GM08714 (cell line): ENCODE results near the gene TNFRSF13B.
"Not testable (repeated sequence)": the region's sequence is repeated elsewhere in the genome, so short reads cannot be mapped to it uniquely, and the experiment has no call there.

ENCODE experiments used
- H3K4me3 ChIP-seq: fragments of 200-500 bp; sonication (Bioruptor generic); 2 replicates; pipeline ENCODE4 v1.5.1; 2014; ENCODE audit warnings: mild to moderate bottlenecking, low read length, inconsistent platforms
- ZNF274 ChIP-seq: IDR thresholded peaks from 2 replicates; pipeline ENCODE4 v1.6.1; 2012; ENCODE audit warnings: mild to moderate bottlenecking, low read depth, low read length

Gene TNFRSF13B

DNA sequence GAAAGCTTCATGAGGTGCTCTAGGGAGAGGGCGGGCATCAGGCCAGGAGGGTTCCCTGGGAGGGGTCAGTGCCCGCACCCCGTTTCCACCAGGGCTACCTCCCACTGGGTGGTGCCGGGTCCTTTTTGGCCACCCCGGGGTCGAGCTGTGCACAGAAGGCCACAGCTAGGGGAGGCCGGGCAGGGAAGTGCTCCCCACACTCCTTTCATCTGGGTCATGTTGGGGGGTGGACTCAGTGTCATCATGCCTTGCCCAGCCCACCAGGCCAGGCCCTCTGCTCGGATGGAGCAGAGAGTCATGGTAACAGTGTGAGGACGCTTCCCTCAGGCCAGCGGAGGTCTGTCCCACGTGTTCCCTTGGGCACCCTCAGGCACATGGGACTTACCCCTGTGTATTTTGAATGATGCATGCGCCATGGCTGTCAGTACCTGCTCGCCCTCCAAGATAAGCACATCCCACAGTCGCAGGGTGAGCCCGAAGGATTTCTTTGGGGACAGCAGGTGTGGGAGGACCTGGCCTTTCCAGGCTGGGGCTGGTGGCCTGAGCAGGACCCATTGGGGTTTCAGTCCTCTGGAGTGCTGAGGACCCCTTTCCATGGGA lies 46.4 kb downstream of the TNFRSF13B start:
- no peak overlapping the region for H3K4me3 ChIP-seq
- TF ChIP-seq ZNF274, result no peak

DNA sequence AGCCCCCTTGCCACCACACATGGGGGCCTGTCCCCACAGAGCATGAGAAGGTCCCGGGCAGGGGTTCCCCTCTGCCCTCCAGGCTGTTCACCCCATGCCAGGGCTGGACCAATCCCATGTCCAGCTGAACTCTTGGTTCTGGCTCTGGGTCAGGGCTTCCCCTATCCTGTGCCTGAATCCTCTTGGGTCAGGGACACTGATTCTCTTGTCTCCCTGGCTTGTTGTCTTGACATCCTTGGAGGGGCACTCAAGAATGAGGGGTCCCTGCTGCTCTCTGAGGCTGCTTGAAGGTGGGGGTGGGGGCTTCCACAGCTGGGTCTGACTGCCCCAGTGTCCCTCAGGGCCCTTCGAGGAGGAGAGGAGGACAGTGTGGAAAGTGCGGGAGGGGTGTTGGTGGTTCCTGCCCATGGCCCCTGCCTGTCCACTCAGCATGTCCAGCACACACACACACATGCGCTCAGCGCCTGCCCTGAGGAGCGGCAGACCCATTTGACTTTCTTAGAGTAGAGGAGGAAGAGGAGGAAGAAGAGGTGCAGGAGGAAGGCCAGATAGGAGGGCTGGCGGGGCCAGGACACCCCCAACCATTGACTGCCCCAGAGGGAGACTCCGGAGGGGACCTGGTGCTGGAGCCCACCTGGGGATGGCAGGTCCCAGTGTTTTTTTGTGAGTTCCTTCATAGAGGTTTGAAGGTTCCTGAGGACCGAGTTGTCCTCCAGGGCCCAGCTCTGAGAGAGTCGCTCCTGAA lies 47.0 kb downstream of the TNFRSF13B start:
- no peak for TF ChIP-seq ZNF274

DNA sequence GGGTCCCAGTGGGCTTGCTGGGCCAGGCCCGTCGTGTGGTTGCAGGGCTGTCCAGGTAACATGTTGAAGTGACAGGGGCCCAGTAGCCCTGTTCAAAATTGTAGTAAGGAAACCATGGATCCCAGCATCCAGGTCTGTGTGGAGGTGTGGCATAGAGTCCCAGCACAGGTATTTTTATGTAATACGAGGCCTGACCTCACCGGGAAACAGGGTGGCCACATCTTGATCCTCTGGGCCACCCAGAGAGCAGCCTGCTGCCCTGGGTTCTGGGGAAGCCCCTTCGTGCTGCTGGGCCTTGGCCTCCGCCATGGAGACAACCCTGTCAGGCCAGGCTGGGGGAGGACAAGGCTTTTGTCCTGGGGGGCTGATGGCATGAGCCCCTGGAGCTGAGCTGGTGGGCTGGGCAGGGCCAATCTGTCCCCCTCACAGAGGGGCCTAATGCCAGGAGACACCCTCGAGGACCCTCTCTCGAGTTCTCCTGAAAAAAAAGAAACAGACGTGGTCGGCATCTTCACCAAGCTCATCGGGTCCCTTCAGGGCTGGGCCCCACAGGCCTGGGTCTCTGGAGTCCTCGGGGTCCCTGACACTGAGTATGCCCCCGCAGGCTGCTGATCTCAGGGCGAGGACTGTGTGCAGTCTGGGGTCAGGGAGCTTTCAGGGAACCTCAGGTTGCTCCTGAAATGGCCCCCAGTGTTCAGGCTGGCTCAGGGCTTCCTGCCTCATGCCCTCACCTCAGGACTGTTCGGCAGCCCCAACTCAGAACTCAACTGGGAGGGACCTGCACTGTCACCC lies 47.8 kb downstream of the TNFRSF13B start:
- H3K4me3 ChIP-seq, result no peak overlapping the region
- no peak for TF ChIP-seq ZNF274

More for the DNA sequence above, 47.0 kb downstream of the TNFRSF13B start:
- no peak overlapping the region for H3K4me3 ChIP-seq

DNA sequence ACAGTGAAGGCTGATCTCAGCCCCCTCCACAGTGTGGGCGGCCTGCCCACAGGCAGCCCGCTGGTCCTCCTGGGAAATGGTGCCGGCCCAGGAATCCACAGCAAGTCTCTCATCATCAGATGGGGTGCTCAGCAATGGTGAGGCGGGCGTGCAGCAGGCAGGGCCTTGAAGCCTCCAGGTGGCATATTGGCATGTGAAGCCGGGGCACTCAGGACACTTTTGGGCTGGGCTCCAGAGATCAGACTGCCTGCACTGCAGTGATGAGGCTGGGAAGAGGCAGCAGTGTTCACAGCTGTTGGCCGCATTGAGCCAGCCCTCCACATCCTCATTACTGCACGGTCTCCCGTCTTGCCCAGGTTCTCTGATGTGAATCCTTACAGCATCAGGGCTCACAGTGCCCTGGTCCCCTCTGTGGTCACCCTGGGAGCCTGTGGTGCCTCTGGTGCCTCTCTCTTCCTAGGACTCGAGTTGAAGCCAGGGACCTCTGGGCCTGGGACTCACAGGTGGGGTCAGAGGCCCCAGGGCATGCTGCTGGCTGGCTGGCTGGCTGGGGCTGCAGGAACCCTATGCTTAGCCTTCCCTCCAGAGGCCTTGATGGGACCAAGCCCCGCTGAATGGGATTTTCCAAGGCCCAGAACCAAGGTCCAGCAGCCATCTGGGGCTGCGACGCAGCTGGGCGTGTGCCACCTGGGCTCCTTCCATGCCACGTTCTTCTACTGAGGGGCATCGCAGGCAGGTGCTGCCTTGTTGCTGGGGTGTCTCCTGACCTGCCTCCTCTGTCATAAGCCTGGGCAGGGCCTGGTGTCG lies 48.6 kb downstream of the TNFRSF13B start:
- H3K4me3 ChIP-seq, result no peak overlapping the region
- no peak for TF ChIP-seq ZNF274

DNA sequence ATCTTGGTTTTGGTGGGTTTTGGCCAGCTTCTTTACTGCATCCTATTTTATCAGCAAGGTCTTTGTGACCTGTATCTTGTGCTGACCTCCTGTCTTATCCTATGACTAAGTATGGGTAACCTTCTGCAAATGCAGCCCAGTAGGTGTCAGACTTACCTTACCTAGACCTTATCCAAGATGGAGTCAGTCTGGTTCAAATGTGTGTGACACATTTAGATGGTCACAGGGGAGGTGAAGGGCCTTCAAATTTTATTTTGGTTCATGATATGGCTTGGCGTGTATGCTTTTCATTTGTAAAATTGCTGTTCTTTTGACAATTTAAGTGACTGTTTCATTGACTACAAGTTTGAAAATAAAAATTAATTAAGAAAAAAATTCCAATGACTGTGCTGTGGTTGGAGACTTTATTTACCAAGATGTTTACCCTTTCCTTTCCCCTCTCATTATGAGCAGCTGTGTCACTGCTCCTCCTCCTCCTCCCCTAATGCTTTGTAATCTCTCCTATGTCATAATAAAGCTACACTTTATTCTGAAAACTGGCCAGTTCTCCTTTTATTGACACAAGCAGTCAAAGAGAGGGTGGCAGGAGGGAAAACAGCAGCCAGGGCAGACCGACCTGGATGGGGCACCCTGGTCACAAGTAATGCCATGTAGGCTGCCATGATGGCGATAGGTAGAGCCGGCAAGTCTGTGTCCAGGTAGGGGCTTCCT lies 49.4 kb downstream of the TNFRSF13B start:
- no peak for TF ChIP-seq ZNF274
- no peak overlapping the region for H3K4me3 ChIP-seq

DNA sequence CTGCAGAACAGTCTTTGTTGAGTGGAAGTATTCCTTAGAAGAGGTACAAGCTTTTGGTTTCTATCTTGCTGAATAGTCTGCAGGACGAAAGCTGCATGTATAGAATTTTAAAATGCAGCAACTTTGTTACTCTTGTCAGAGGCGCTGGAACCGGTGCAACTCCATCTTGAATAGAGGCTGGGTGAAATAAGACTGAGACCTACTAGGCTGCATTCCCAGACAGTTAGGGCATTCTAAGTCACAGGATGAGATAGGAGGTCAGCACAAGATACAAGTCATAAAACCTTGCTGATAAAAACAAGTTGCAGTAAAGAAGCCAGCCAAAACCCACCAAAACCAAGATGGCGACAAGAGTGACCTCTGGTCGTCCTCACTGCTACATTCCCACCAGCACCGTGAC lies 50.5 kb downstream of the TNFRSF13B start:
- not testable (repeated sequence) for H3K4me3 ChIP-seq

DNA sequence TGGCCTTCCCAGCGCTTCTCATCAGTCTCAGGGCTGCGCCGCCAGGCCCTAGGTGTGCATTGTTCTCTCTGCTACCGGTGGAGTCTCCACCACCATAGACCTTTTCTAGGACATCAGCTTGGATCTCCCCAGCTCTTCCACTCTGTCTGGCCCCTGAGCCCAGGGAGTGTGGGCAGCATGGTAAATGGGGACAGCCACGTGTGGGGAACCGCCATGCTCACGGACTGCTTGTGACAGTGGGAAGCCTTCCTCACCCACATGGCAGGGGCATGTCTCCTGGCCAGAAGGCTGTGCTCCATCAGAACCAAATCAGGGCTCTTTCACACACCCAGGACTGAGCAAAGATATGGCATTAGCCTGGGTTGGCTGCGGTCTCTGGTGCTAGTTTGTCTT lies 51.3 kb downstream of the TNFRSF13B start:
- no peak for TF ChIP-seq ZNF274

DNA sequence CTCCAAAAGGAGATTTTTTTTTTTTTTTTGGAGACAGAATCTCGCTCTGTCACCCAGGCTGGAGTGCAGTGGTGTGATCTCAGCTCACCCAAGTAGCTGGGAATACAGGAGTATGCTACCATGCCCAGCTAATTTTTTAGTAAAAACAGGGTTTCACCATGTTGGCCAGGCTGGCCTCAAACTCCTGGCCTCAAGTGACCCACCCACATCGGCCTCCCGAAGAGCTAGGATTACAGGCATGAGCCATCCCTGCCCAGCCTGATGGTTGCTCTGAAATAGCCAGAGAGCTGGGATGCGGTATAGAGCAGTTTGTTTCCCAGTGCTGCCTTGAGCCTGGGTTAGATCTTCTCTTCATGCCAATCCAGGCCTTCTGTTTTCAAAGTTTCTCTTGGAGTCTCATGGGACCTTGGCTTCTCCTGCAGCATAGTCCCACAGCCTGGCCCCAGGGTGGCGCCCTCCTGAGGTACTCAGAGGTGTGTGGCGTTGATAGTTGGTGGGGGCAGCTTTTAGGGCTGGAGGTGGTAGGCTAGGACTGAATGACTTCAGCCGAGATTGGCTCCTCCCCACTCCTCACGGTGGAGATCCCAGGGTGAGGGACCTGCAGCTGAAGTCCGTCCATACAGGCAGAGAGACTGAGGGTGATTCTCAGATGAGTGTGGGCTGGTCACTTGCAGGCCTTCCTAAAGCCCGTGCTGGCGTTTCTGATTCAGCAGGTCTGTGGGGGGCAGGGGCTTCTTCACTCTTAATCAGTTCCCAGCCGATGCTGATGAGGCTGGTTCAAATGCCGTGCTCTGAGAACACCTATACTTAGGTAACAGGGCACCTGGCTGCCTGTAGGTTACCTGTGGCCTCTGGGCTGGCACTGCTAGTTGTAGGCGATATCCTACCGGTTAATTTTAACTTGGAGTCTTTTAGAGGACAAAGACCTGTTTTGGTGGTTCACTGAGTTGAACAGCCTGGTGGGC lies 52.0 kb downstream of the TNFRSF13B start:
- H3K4me3 ChIP-seq, result no peak overlapping the region
- no peak for TF ChIP-seq ZNF274

More for the DNA sequence above, 51.3 kb downstream of the TNFRSF13B start:
- no peak overlapping the region for H3K4me3 ChIP-seq

DNA sequence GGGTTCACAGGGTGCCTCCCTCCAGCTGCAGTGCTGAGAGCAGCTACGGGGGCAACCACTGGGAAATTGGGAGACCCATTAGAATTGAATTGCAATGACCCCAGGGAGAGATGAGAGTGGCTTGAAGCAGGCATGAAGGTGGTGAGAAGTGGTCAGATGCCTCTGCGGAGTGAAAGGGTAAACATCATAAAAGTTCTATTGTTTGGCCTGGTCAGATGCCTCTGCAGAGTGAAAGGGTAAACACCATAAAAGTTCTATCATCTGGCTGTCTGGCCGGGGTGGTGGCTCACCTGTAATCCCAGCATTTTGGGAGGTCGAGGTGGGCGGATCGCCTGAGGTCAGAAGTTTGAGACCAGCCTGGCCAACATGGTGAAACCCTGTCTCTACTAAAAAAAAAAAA lies 53.5 kb downstream of the TNFRSF13B start:
- H3K4me3 ChIP-seq, result no peak overlapping the region
- TF ChIP-seq ZNF274, result no peak

DNA sequence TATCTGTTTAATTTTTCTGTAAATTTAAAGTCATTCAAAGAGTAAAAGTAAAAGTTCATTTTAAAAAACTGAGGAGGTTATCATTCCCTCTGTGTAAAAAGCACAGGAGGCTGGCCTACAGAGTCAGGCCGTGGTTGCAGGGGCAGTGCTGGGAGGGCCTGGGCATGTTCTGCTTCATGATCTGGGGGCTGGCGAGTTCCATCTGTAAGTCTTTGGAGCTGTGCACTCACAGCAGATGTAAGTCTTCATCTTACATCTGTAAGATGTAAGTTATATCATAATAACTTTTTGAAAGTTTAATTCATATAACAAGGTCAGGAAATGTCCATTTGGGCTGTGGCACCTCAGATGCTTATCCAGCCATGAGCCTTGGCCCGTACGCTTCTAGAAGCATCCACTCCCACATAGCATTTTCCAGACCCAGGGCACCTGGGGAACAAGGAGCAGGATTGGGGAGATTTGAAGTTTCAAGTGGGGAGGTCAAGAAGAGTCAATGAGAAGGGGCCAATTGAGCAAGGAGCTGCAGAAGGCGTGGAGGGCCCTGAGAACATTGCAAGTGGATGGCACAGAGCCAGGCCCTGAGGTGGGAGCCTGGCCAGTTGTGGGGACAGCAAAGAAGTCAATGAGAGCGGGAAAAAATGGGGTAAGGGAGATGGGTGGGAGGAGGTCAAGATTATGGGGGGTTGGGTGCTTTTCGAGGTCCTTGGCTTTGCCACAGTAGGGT lies 54.1 kb downstream of the TNFRSF13B start:
- no peak overlapping the region for H3K4me3 ChIP-seq

DNA sequence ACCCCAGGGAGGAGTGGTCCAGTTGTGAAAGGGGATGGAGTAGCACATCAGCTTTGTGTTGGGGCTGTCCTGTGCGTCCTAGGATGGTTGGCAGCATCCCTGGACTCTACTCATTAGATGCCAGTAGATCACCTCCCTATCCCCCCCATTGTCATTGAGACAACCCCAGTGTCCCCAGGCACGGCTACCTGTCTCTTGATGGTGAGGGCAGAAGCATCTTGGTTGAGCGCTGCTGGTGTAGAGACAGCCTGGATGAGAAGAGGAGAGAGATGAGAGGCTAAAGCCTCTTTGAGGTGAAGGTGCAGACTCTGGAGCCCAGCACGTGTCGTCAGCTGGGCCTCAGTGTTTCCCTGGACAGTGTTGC lies 55.4 kb downstream of the TNFRSF13B start:
- TF ChIP-seq ZNF274, result no peak
- H3K4me3 ChIP-seq, result no peak overlapping the region

More for the DNA sequence above, 54.1 kb downstream of the TNFRSF13B start:
- TF ChIP-seq ZNF274, result no peak
